ENCODE measurements around the gene UBXN7. TPM values are rescaled to one million over a fixed set of nuclear protein-coding genes. Genes with fewer than 3 reads are reported as not detected.

Gene UBXN7
- total and polyA plus RNA-seq, 10 donors: 2.4 to 59.0 (median 25.2) TPM

DNA sequence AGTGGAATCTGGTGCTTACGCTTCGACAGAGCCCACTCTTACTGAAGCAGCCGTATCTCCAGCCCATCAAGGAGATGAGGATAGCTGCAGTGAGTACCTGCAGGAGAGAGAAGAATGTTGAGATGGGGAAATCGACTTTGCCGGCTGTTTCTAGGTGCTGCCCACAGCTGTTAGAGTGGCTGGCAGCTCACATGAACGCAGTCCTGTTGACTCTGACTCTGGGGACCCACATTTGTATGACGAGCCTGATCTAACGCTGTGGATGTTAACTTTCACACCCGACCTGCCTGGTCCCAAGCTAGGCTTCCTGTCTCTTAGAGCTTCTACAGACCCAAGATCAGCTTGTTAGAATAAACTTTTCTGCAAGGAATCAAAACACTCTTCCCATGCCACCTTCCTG lies 105.3 kb downstream of the UBXN7 start:
- intact Hi-C loops (cut with DNase I; ENCODE audit: low total_unique reads): no loop called here
- Histone ChIP-seq H3K27ac (no peak overlapping the region), H3K4me3 (no peak overlapping the region), H3K9me3 (no peaks in the 10 kb centered on the region), H3K36me3 (no peaks in the 10 kb centered on the region), H3K27me3 (replicated peaks in 1 of 7) (no peaks in the 10 kb centered on the region), H3K4me1 (no peaks in the 10 kb centered on the region)
- DNase-seq: no peak
- 71 to 89% (median 85%) methylated on average over 8 to 9 of the region's 9 CpGs for WGBS, 5 donors
- TF ChIP-seq, protein P1, sequence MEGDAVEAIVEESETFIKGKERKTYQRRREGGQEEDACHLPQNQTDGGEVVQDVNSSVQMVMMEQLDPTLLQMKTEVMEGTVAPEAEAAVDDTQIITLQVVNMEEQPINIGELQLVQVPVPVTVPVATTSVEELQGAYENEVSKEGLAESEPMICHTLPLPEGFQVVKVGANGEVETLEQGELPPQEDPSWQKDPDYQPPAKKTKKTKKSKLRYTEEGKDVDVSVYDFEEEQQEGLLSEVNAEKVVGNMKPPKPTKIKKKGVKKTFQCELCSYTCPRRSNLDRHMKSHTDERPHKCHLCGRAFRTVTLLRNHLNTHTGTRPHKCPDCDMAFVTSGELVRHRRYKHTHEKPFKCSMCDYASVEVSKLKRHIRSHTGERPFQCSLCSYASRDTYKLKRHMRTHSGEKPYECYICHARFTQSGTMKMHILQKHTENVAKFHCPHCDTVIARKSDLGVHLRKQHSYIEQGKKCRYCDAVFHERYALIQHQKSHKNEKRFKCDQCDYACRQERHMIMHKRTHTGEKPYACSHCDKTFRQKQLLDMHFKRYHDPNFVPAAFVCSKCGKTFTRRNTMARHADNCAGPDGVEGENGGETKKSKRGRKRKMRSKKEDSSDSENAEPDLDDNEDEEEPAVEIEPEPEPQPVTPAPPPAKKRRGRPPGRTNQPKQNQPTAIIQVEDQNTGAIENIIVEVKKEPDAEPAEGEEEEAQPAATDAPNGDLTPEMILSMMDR (IDR thresholded peaks at IDR 0.05 in 8 of 11, conservative IDR thresholded peaks at IDR 0.05 in 3 of 11): no peak
- TF ChIP-seq POLR2AphosphoS5 (IDR thresholded peaks at IDR 0.05) (no peak), POLR2A (IDR thresholded peaks at IDR 0.05) (no peak)

DNA sequence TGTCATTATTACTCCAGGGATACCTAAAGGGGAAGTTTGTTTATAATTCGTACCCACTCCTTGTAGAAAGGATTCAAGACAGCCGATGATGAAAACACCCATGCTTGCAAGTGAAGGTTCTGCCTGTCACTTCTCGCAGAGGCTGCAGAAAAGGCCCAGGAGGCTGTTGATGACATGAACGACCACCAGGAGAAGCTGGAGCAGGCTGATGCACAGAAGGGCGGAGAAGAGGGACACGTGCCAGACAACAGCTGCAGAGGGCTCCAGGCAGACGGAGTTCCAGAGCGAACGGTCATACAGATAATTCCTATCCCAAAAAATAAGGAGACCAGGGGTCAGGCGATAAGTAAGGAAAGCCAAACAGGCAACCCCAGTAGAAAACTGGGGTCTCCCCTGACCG lies 108.5 kb downstream of the UBXN7 start:
- TF ChIP-seq POLR2A (IDR thresholded peaks at IDR 0.05): no peak
- TF ChIP-seq, protein P1 (IDR thresholded peaks at IDR 0.05 in 8 of 11, conservative IDR thresholded peaks at IDR 0.05 in 3 of 11): no peak
- no peak for TF ChIP-seq POLR2AphosphoS5 (IDR thresholded peaks at IDR 0.05)
- Histone ChIP-seq H3K4me1 (peaks cover 3 to 19% (median 10%) of the 10 kb centered on the region in 6 donors), H3K9me3 (no peaks in the 10 kb centered on the region), H3K27me3 (replicated peaks in 1 of 7) (no peaks in the 10 kb centered on the region), H3K27ac (no peak overlapping the region), H3K36me3 (no peaks in the 10 kb centered on the region), H3K4me3 (no peak overlapping the region)
- WGBS, 5 donors: 73 to 81% (median 76%) methylated on average over 11 of the region's 11 CpGs
- DNase-seq: no peak
- intact Hi-C loops (cut with DNase I; ENCODE audit: low total_unique reads): no loop called here

DNA sequence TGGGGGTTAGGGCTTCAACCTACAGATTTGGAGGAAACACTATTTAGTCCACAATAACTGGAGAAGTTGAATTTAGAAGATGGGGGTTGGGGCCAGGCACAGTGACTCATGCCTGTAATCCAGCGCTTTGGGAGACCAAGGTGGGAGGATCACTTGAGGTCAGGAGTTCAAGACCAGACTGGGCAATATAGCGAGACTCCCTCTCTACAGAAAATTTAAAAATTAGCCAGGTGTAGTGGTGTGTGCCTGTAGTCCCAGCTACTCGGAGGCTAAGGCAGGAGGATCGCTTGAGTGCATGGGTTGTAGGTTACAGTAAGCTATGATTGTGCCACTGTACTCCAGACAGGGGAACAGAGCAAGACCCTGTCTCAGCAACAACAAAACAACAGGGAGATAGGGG lies 109.2 kb downstream of the UBXN7 start:
- H3K4me3 ChIP-seq: no peak overlapping the region
- intact Hi-C loops (cut with DNase I; ENCODE audit: low total_unique reads): no loop called here
- no peak overlapping the region for H3K27ac ChIP-seq
- WGBS, 5 donors: 89 to 99% (median 94%) methylated on average over 4 of the region's 4 CpGs
- peaks cover 3 to 21% (median 11%) of the 10 kb centered on the region in 6 donors for H3K4me1 ChIP-seq
- TF ChIP-seq POLR2A (IDR thresholded peaks at IDR 0.05): no peak
- TF ChIP-seq, protein P1 (IDR thresholded peaks at IDR 0.05 in 8 of 11, conservative IDR thresholded peaks at IDR 0.05 in 3 of 11): no peak
- TF ChIP-seq POLR2AphosphoS5 (IDR thresholded peaks at IDR 0.05): no peak
- no peak for DNase-seq
- no peaks in the 10 kb centered on the region for H3K36me3 ChIP-seq
- H3K9me3 ChIP-seq: no peaks in the 10 kb centered on the region
- no peaks in the 10 kb centered on the region for H3K27me3 ChIP-seq (replicated peaks in 1 of 7)

DNA sequence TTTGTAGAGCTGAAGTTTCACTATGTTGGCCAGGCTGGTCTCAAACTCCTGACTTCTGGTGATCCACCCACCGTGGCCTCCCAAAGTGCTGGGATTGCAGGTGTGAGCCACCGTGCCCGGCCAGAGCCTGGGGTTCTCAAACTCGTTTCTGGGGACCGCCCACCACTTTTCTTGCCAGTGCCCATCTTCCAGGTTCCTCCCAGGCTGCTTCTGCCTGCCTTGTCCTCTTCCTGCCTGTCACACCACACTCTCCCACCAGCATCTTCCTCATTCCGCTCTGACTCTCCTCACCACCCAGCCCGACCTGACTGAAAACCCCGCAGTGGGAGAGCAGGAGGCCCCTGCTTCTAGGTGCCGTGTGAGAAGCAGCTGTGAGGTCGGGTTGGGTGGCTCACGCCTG lies 111.1 kb downstream of the UBXN7 start:
- DNase-seq: no peak
- Histone ChIP-seq H3K27ac (no peak overlapping the region), H3K4me3 (no peak overlapping the region), H3K4me1 (peaks cover 3 to 21% (median 11%) of the 10 kb centered on the region in 6 donors), H3K9me3 (no peaks in the 10 kb centered on the region), H3K36me3 (no peaks in the 10 kb centered on the region), H3K27me3 (replicated peaks in 1 of 7) (no peaks in the 10 kb centered on the region)
- intact Hi-C loops (cut with DNase I; ENCODE audit: low total_unique reads): no loop called here
- 60 to 78% (median 67%) methylated on average over 11 of the region's 11 CpGs for WGBS, 5 donors
- TF ChIP-seq POLR2AphosphoS5 (IDR thresholded peaks at IDR 0.05) (no peak), POLR2A (IDR thresholded peaks at IDR 0.05) (no peak)
- TF ChIP-seq, protein P1 (IDR thresholded peaks at IDR 0.05 in 8 of 11, conservative IDR thresholded peaks at IDR 0.05 in 3 of 11): no peak
